Measurements from ENCODE around the gene TMED3.
"Not testable (repeated sequence)": the region's sequence is repeated elsewhere in the genome, so short reads cannot be mapped to it uniquely, and the experiment has no call there.

TMED3 gene

GRCh38 chr15:79319973-79320372 lies 9.1 kb downstream of the TMED3 start:
- DNase-seq, result not testable (repeated sequence)

GRCh38 chr15:79321876-79322275 lies 11.0 kb downstream of the TMED3 start:
- no peak for DNase-seq

- no peak for DNase-seq
Measured at GRCh38 chr15:79322306-79322705, 11.4 kb downstream of the TMED3 start.

GRCh38 chr15:79322945-79323344 lies 12.0 kb downstream of the TMED3 start:
- DNase-seq, result no peak

- DNase-seq, result no peak
Measured at GRCh38 chr15:79329171-79329611, 18.3 kb downstream of the TMED3 start.

- DNase-seq, result no peak
Measured at GRCh38 chr15:79332824-79333510, 22.1 kb downstream of the TMED3 start.

- no peak for DNase-seq
Measured at GRCh38 chr15:79337591-79337990, 26.7 kb downstream of the TMED3 start.

- DNase-seq, result no peak
Measured at GRCh38 chr15:79339588-79340314, 28.8 kb downstream of the TMED3 start.

GRCh38 chr15:79340315-79340602 lies 29.3 kb downstream of the TMED3 start:
- no peak for DNase-seq

GRCh38 chr15:79341396-79341795 lies 30.5 kb downstream of the TMED3 start:
- DNase-seq, result no peak

- no peak for DNase-seq
Measured at GRCh38 chr15:79349525-79349924, 38.6 kb downstream of the TMED3 start.

- no peak for DNase-seq
Measured at GRCh38 chr15:79352206-79352605, 41.3 kb downstream of the TMED3 start.

- DNase-seq, result no peak
Measured at GRCh38 chr15:79357566-79357965, 46.7 kb downstream of the TMED3 start.

GRCh38 chr15:79358069-79358468 lies 47.2 kb downstream of the TMED3 start:
- no peak for DNase-seq

- DNase-seq, result no peak
Measured at GRCh38 chr15:79364571-79365240, 53.8 kb downstream of the TMED3 start.

GRCh38 chr15:79365765-79366164 lies 54.9 kb downstream of the TMED3 start:
- DNase-seq, result no peak

GRCh38 chr15:79366691-79367090 lies 55.8 kb downstream of the TMED3 start:
- no peak for DNase-seq

- DNase-seq, result no peak
Measured at GRCh38 chr15:79370716-79371115, 59.8 kb downstream of the TMED3 start.

- DNase-seq, result no peak
Measured at GRCh38 chr15:79371591-79371990, 60.7 kb downstream of the TMED3 start.

- no peak for DNase-seq
Measured at GRCh38 chr15:79372428-79372827, 61.5 kb downstream of the TMED3 start.
